SK-N-DZ (cell line): ENCODE data around the gene ENDOV.
"Not testable (repeated sequence)": the region's sequence is repeated elsewhere in the genome, so short reads cannot be mapped to it uniquely, and the experiment has no call there.

Experiments used
- DNase-seq: peaks from one replicate; pipeline ENCODE4 v3.0.0-alpha.2; 2015; ENCODE audit warnings: low spot score

Gene ENDOV

GRCh38 chr17:80388175-80388574 is 26.8 kb upstream of the ENDOV start:
- DNase-seq: no peak

- DNase-seq: no peak
These were observed 26.4 kb upstream of the ENDOV start for GRCh38 chr17:80388601-80389000.

DNA sequence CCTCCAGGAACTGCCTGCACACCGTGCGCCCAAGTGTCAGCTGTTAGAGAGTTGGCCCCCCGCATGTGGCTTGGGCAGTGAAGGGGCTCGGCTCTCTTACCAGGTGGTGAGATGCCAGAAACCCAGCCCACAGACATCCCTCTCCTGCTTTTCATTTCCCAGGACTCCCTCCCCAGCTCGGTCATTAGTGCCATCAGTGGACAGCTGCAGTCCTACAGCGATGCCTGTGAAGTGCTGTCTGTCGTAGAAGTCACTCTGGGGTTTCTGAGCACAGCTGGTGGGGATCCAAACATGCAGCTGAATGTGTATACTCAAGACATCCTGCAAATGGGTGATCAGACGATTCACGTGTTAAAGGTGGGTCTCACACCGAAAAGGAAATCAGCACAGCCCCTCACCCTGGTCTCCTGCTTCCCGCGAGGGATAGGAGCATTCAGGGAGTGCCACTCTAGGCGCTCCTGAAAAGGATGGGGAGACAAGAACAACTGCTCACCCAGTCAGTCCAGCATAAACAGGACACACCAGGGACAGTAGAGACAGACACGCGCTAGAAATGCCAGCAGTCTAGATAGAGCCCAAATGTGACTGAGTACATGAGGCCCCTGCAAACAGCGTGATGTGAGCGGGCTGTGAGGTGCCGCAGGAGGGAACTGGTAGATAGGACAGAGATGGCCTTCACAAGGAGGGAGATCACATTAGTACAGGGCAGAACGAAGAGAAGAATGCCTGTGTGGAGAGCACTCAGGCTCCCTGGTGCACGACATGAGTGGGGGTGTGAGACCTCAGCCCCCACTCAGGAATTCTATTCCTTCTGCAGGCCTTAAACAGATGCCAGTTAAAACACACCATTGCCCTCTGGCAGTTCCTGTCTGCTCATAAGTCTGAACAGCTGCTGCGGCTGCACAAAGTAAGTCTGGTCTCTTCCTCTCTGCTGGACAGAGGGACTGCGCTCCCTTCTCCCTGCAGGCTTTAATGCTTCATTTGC is 25.7 kb upstream of the ENDOV start:
- DNase-seq: no peak

DNA sequence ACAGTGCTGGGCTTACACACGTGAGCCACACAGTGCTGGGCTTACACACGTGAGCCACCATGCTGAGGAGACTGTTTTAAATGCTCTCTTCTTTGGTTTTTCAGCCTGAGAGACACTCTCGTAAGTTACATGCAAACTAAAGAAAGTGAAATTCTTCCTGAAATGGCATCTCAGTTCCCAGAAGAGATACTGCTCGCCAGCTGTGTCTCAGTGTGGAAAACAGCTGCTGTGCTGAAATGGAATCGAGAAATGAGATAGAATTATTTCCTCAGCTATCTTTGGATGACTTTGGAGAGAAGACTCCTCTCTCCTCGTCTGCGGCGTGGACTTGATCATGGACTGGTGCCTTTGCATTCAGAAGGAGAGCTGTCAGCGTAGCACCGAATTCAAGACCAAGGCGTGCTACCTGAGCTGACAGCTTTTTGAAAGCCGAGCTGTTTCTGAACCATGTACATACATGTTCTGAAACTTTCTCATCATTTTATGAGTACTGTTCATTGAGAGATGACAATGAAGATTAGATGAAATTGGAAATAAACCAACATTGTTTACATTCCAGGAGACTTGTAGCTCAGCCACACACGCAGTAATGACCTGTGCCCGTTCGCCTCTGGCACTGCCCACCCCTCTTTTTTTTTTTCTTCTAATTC is 21.6 kb upstream of the ENDOV start:
- no peak for DNase-seq

DNA sequence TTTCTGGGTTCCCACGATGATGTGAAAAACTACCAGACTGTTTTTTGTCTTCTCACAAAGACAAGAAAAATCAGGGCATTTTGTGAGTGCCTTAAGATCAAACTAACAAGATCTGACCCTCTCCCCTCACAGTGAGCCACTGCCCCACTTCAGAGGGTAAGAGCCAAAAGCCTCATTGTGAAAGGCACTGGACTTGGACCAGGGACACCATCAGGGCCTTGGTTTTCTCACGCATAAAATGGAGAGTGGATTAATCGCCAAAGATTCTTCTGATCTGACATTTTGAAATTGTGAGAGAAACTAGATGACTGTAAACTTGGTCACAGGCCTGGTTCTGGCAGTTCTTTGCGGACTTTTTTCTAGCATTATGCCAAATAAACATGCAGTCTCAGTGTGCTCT is 21.0 kb upstream of the ENDOV start:
- DNase-seq: no peak

DNA sequence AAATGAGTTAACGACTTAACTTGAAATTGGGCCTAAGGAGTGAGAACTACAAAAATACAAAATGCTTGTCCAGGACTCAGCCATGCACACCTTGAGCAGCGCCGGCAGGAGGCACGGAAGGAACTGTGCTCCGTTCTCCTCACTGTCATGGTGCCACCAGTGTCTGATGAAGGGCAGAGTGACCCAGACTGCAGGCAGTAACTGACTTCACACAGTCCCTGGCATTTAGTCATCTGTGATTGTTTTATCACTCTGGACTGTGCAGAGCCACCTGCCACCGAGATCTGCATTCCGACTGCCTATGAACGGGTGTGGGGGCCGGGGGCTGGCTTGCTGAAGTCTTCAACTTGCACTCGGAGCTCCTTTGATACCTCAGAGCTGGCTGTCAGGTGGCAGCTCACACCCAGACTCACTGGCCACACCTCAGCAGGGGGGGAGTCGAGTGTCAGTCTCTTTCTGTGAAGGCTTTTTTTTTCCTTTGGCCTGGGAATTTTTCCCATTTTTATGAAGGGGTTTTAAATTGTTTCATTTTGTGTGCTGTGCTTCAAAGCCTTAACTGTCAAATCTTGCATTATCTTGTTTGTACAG is 20.2 kb upstream of the ENDOV start:
- DNase-seq: no peak

- DNase-seq: no peak
These were observed 19.4 kb upstream of the ENDOV start for GRCh38 chr17:80395402-80396151.

DNA sequence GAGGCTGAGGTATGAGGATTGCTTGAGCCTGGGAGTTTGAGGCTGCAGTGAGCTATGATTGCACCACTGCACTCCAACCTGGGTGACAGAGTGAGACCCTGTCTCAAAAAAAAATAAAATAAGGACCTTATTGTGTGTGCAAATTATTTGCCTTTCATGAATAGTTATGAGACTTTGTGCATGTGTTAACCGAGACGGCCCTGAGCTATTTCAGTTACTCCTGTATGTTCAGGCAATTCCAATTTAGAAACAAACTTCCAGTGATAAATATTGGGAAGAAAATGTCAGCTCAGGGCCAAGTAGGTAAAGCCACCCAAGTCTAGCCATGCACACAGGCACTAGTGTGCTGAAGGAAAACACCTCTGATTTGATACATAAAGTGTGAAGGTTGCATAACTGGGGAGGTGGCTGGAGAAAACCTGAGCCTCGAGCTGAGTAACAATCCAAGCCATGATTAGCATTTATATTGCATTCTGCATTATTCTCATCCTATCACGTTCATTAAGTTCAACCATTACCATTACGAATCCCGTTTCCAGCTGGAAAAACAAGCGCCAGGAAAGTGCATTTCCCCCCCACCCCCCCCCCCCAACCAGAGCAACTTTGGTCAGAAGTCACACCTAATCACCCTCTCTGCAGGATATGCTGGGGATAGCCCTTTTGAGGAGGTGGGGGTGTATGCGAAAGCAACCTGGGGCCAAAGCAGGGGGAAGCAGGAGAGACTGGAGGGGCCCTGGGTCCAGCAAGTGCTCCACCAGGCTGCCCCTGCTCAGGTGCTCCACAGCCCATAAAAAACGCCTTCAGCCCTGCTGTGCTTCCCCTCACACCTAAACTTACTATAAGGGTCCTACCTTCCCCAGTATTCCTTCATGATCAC is 18.6 kb upstream of the ENDOV start:
- DNase-seq: no peak

- DNase-seq: no peak
These were observed 18.0 kb upstream of the ENDOV start for GRCh38 chr17:80397034-80397387.

DNA sequence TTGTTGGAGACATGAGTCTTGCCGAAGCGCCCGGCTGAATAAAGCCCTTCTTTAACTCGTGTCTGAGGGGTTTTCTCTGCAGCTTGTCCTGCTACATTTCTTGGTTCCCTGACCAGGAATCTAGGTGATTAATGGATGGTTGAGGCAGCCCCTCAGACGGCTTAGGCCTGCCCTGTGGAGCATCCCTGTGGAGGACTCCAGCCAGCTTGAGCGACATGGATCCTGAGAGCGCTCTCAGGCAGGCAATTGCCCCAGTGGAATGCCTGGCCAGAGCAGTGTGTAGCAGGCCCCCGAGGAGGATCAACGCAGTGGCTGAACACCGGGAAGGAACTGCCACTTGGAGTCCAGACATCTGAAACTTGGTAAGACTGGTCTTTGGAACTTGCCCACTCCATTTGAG is 17.3 kb upstream of the ENDOV start:
- no peak for DNase-seq

GRCh38 chr17:80401086-80401485 is 13.9 kb upstream of the ENDOV start:
- DNase-seq: not testable (repeated sequence)

GRCh38 chr17:80402102-80402501 is 12.9 kb upstream of the ENDOV start:
- DNase-seq: not testable (repeated sequence)

DNA sequence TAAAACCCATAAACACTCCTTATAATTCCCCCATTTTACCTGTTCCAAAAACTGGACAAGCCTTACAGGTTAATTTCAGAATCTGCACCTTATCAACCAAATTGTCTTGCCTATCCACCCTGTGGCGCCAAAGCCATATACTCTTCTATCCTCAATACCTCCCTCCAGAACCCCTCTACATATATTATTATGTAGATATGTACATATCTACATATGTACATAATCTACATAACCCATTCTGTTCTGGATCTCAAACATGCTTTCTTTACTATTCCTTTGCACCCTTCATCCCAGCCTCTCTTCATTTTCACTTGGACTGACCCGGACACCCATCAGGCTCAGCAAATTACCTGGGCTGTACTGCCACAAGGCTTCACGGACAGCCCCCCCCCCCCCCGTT is 12.0 kb upstream of the ENDOV start:
- no peak for DNase-seq

DNA sequence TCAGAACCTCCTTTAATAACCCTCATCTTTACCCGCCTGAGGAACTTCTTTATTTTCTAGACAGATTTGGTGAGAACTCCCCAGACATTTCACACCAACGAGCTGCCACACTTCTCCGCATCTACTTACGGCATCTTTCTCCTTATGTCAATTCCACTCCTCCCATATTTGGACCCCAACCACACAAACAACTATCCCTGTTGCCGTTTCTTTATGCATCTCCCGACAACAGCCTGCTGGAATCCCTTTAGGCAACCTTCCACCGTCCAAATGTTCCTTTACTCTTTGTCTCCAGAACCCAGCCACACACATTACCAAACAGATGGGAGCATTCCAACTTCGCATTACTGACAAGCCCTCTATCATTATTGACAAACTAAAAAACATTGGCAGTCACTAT is 8.8 kb upstream of the ENDOV start:
- no peak for DNase-seq

DNA sequence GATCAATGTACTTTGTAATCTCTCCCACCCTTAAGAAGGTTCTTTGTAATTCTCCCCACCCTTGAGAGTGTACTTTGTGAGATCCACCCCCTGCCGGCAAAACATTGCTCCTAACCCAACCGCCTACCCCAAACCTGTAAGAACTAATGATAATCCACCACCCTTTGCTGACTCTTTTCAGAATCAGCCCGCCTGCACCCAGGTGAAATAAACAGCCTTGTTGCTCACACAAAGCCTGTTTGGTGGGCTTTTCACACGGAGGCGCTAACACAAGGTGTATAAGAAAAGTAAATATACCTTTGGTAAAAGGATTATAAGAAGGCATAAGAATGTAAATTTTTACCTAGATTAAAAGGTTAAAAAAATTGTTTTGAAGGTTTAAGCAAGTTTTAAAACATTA is 7.0 kb upstream of the ENDOV start:
- not testable (repeated sequence) for DNase-seq

GRCh38 chr17:80408872-80409271 is 6.1 kb upstream of the ENDOV start:
- no peak for DNase-seq

- DNase-seq: no peak
These were observed 5.3 kb upstream of the ENDOV start for GRCh38 chr17:80409626-80410025.

DNA sequence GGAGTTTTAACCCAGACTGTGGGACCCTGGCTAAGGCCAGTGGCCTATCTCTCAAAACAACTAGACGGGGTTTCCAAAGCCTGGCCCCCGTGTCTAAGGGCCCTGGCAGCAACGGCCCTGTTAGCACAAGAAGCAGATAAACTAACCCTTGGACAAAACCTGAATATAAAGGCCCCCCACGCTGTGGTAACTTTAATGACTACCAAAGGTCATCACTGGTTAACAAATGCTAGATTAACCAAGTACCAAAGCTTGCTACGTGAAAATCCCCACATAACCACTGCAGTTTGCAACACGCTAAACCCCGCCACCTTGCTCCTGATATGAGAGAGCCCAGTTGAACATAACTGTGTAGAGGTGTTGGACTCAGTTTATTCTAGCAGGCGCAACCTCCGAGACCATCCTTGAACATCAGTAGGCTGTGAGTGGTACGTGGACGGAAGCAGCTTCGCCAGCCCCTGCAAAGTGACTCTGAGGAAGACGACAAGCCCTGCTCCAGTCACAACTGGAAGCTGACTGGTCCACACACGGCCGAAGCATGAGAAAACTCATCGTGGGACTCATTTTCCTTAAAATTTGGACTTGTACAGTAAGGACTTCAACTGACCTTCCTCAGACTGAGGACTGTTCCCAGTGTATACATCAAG is 4.4 kb upstream of the ENDOV start:
- not testable (repeated sequence) for DNase-seq

DNA sequence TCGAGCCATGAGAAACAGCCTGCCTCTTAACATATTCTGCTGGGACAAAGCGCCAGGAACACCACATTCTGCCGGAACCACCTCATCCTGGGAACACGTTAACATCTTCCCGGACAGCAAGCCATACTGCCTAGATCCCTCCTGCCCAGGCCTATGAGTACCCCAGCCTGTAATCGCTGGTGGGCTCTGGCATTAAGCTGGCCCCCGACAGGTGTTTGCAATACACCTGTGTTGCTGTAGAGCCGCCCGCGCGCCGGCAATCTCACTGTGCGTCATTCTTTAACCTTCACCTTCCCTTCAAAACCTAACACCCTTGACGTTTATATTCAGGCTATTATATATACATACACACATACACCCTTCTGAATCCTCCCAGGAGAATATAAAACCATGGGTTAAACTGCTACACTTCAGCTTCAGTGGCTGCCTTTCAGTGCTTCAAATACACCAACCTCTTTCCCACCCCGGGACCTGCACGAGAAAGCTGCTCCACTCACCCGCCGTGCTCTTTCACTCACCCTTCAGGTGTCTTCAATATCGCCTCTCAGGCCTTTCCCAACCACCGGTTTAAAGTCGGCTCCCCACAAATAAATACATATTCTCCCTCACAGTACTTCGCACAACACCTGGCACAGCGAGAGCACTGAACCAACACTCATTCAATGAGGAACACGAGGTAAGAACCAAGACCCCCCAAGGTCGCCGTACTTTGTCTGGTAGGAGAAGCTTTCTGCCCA is 1.0 kb upstream of the ENDOV start:
- no peak for DNase-seq

DNA sequence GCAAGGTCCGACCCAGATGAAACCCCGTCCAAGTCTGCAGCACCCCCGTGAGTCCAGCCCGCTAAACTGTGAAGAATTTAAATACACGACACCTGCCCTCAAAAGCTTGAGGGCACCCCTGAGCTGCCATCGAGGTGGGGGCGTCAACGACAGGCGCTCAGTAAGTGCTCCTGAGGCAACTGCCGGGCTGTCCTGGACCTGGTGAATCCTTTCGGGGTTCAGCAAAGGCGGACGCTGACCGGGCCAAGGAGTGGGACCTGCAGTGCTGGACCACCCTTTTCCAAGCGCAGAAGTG is 512 bp upstream of the ENDOV start:
- DNase-seq: no peak
